NCI-H69 (cell line): ENCODE measurements around the gene CCL27.
"Not testable (repeated sequence)": the region's sequence is repeated elsewhere in the genome, so short reads cannot be mapped to it uniquely, and the experiment has no call there.

ENCODE experiments used
- DNase-seq: peaks from one replicate; lab custom pipeline; 2025; lab: John Stamatoyannopoulos, UW

CCL27 gene

GRCh38 chr9:34651321-34651720 is 11.1 kb downstream of the CCL27 start:
- no peak for DNase-seq

- no peak for DNase-seq
These were observed 11.6 kb downstream of the CCL27 start for GRCh38 chr9:34650816-34651215.

GRCh38 chr9:34648673-34649072 is 13.8 kb downstream of the CCL27 start:
- DNase-seq, result no peak

- DNase-seq, result no peak
These were observed 14.8 kb downstream of the CCL27 start for GRCh38 chr9:34647651-34648050.

- DNase-seq, result no peak
These were observed 15.4 kb downstream of the CCL27 start for GRCh38 chr9:34647084-34647403.

GRCh38 chr9:34646211-34647083 is 16.0 kb downstream of the CCL27 start, which contains the start of gene GALT:
Gene GALT (plus strand): TSS chr9:34646675. CDS start chr9:34646705, 30 bp downstream.
- peak; percentile 96 for DNase-seq

GRCh38 chr9:34644766-34645314 is 17.6 kb downstream of the CCL27 start:
- DNase-seq, result no peak

GRCh38 chr9:34642679-34643078 is 19.8 kb downstream of the CCL27 start:
- DNase-seq, result no peak

- not testable (repeated sequence) for DNase-seq
These were observed 23.1 kb downstream of the CCL27 start for GRCh38 chr9:34639322-34639721.

- DNase-seq, result no peak
These were observed 24.4 kb downstream of the CCL27 start for GRCh38 chr9:34638138-34638445.

- DNase-seq, result peak; percentile 98
These were observed 24.9 kb downstream of the CCL27 start, which contains the start of gene SIGMAR1 for GRCh38 chr9:34637356-34638137. Gene SIGMAR1 (minus strand): TSS chr9:34637787. CDS start chr9:34637697, 90 bp downstream.

- peak; percentile 49 for DNase-seq
These were observed 25.6 kb downstream of the CCL27 start for GRCh38 chr9:34636791-34637355.

- DNase-seq, result no peak
These were observed 26.9 kb downstream of the CCL27 start for GRCh38 chr9:34635556-34635955.

GRCh38 chr9:34634551-34635248 is 27.8 kb downstream of the CCL27 start:
- DNase-seq, result no peak

- peak; percentile 75 for DNase-seq
These were observed 28.5 kb downstream of the CCL27 start for GRCh38 chr9:34633851-34634550.

- no peak for DNase-seq
These were observed 29.3 kb downstream of the CCL27 start for GRCh38 chr9:34633166-34633565.

GRCh38 chr9:34630402-34631154 is 31.9 kb downstream of the CCL27 start:
- no peak for DNase-seq

GRCh38 chr9:34629491-34629808 is 33.0 kb downstream of the CCL27 start:
- DNase-seq, result no peak

- peak; percentile 78 for DNase-seq
These were observed 33.6 kb downstream of the CCL27 start, which contains the start of gene ARID3C for GRCh38 chr9:34628656-34629490. Gene ARID3C (minus strand): TSS chr9:34629066. CDS start chr9:34628014, 1,052 bp downstream.
